GM12873 (cell line): ENCODE measurements around the gene AGAP1.

Experiments
- TF ChIP-seq, protein P1 (sequence below): IDR thresholded peaks from 2 replicates; pipeline ENCODE4 v1.5.1; 2012; ENCODE audit warnings: low read depth, mild to moderate bottlenecking, moderate library complexity, low read length, control low read depth; ENCODE audit not compliant: insufficient read depth; ENCODE audit errors: missing control alignments

AGAP1 gene

GRCh38 chr2:235903782-235904584 is 410.1 kb downstream of the AGAP1 start:
- TF ChIP-seq, protein P1, sequence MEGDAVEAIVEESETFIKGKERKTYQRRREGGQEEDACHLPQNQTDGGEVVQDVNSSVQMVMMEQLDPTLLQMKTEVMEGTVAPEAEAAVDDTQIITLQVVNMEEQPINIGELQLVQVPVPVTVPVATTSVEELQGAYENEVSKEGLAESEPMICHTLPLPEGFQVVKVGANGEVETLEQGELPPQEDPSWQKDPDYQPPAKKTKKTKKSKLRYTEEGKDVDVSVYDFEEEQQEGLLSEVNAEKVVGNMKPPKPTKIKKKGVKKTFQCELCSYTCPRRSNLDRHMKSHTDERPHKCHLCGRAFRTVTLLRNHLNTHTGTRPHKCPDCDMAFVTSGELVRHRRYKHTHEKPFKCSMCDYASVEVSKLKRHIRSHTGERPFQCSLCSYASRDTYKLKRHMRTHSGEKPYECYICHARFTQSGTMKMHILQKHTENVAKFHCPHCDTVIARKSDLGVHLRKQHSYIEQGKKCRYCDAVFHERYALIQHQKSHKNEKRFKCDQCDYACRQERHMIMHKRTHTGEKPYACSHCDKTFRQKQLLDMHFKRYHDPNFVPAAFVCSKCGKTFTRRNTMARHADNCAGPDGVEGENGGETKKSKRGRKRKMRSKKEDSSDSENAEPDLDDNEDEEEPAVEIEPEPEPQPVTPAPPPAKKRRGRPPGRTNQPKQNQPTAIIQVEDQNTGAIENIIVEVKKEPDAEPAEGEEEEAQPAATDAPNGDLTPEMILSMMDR, result no peak

- TF ChIP-seq, protein P1, result no peak
These were observed 410.7 kb downstream of the AGAP1 start for GRCh38 chr2:235904585-235904931.

DNA sequence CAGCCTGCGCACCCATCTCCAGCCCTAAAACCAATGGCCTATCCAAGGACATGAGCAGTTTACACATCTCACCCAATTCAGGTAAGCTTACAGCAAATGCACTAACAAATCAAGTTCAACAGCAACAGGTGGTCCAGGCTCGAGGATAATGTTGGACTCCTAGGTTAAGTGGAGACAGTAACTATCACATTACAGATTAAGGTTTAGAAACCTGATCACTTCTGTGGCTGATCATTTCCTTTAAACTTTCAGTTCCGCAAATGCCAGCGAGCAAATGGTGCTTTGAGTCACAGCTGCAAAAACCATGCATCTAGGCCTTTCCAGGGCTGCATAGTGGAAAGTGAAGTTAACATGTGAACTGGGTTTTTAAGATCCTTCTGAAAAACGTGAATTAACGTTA is 415.0 kb downstream of the AGAP1 start:
- TF ChIP-seq, protein P1, result no peak

- TF ChIP-seq, protein P1, result no peak
These were observed 415.5 kb downstream of the AGAP1 start for GRCh38 chr2:235909358-235909757.

- TF ChIP-seq, protein P1, result no peak
These were observed 416.2 kb downstream of the AGAP1 start for GRCh38 chr2:235910067-235910466.

DNA sequence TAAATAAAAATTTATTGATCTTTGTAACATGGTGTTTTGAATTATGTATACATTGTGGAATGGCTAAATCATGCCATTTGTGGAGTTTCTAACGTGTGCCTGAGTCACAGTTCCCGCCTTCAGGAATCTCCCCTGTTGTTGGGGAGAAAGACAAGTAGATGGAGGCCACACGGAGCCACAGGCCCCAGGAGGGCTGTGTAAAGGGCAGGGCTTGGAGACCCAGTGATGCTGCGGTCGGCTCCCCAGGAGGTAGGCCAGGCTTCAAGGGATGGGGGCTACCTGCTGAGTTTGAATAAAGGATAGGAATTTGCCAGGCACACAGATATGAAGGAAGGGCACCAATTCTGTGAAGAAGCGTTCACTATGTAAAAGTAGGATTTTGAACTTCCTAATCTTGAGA is 417.3 kb downstream of the AGAP1 start:
- TF ChIP-seq, protein P1, result no peak

DNA sequence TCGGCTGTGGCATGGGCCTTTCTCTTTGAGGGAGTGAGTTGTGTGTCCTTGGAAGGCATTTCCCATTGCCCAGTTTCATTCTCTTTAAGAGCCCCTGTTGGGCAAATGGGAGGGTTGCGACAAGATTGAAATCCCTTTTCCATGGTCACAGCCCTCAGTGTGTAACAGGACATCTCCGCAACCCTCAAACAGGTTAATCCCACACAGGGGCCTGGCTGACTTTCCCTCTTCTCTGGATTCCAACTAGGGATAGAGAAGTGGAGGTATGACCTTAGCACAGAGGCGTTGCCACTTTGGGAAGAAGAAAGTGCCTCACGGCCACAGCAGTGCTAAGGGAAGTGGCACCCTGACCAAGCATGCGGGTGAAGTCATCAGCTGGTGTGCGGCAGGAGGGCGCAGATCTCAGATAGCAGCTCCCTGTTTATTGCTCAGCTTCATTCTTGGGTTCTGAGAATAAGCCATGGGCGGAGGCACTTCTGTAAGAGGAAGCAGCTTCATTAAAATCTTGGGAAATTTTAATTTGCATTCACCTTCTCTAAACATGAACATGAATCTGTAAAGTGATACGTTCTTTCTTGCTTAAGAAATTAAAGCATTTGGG is 417.9 kb downstream of the AGAP1 start:
- TF ChIP-seq, protein P1, result no peak
